IPS-18c (cell line): ENCODE measurements around the gene TSPAN15.

Source experiments
- H3K4me3 ChIP-seq: 2 replicates; pipeline ENCODE4 v1.7.0; 2013; ENCODE audit warnings: low read depth, mild to moderate bottlenecking, low read length, moderate library complexity; ENCODE audit not compliant: insufficient read depth
- H3K9me3 ChIP-seq: one replicate; pipeline ENCODE4 v1.6.1; 2013; ENCODE audit warnings: mild to moderate bottlenecking, low read length, moderate library complexity; ENCODE audit not compliant: control insufficient read depth, insufficient read depth

TSPAN15 gene

GRCh38 chr10:69469976-69470375, 18.7 kb downstream of the TSPAN15 start:
- no peak overlapping the region for H3K4me3 ChIP-seq

GRCh38 chr10:69470463-69471384, 19.5 kb downstream of the TSPAN15 start:
- H3K9me3 ChIP-seq, result no peaks in the 10 kb centered on the region
- no peak overlapping the region for H3K4me3 ChIP-seq

More at GRCh38 chr10:69469976-69470375, 18.7 kb downstream of the TSPAN15 start:
- H3K9me3 ChIP-seq, result no peaks in the 10 kb centered on the region

- Histone ChIP-seq H3K9me3 (no peaks in the 10 kb centered on the region), H3K4me3 (no peak overlapping the region)
Observed at GRCh38 chr10:69472142-69472541, 20.9 kb downstream of the TSPAN15 start.

GRCh38 chr10:69472544-69472943, 21.3 kb downstream of the TSPAN15 start:
- Histone ChIP-seq H3K9me3 (no peaks in the 10 kb centered on the region), H3K4me3 (no peak overlapping the region)

- H3K9me3 ChIP-seq, result no peaks in the 10 kb centered on the region
- no peak overlapping the region for H3K4me3 ChIP-seq
Observed at GRCh38 chr10:69473304-69473990, 22.2 kb downstream of the TSPAN15 start.

- H3K9me3 ChIP-seq, result no peaks in the 10 kb centered on the region
- no peak overlapping the region for H3K4me3 ChIP-seq
Observed at GRCh38 chr10:69474742-69475432, 23.6 kb downstream of the TSPAN15 start.

GRCh38 chr10:69475433-69475830, 24.2 kb downstream of the TSPAN15 start:
- Histone ChIP-seq H3K9me3 (no peaks in the 10 kb centered on the region), H3K4me3 (no peak overlapping the region)

- no peak overlapping the region for H3K4me3 ChIP-seq
- no peaks in the 10 kb centered on the region for H3K9me3 ChIP-seq
Observed at GRCh38 chr10:69477968-69478597, 26.8 kb downstream of the TSPAN15 start.

GRCh38 chr10:69479240-69480067, 28.2 kb downstream of the TSPAN15 start:
- no peaks in the 10 kb centered on the region for H3K9me3 ChIP-seq
- H3K4me3 ChIP-seq, result no peak overlapping the region

- H3K9me3 ChIP-seq, result no peaks in the 10 kb centered on the region
- H3K4me3 ChIP-seq, result no peak overlapping the region
Observed at GRCh38 chr10:69480068-69480412, 28.8 kb downstream of the TSPAN15 start.

GRCh38 chr10:69481305-69481704, 30.0 kb downstream of the TSPAN15 start:
- H3K9me3 ChIP-seq, result no peaks in the 10 kb centered on the region
- no peak overlapping the region for H3K4me3 ChIP-seq

GRCh38 chr10:69481811-69482524, 30.7 kb downstream of the TSPAN15 start:
- Histone ChIP-seq H3K9me3 (no peaks in the 10 kb centered on the region), H3K4me3 (no peak overlapping the region)

GRCh38 chr10:69483963-69484362, 32.7 kb downstream of the TSPAN15 start:
- peaks cover 3% of the 10 kb centered on the region for H3K9me3 ChIP-seq
- no peak overlapping the region for H3K4me3 ChIP-seq

GRCh38 chr10:69484736-69485135, 33.5 kb downstream of the TSPAN15 start:
- H3K4me3 ChIP-seq, result no peak overlapping the region
- peaks cover 3% of the 10 kb centered on the region for H3K9me3 ChIP-seq

- H3K4me3 ChIP-seq, result no peak overlapping the region
- H3K9me3 ChIP-seq, result peaks cover 3% of the 10 kb centered on the region
Observed at GRCh38 chr10:69486922-69487730, 35.9 kb downstream of the TSPAN15 start.
